A673 (cell line): ENCODE results near the gene STIP1. TPM values are rescaled to one million over a fixed set of nuclear protein-coding genes. Genes with fewer than 3 reads are reported as not detected.
A peak's percentile ranks its signal among the peaks of the same experiment; 100 is the strongest.

Source experiments
- BruUV-seq: library from RNA; stranded (reverse); fragments of 400-500 nt; replicated peaks from 2 replicates; lab custom pipeline; 2021; lab: Mats Ljungman, UMichigan
- CTCF ChIA-PET: fragments of 300-600 bp; sonication (Branson Sonifier 250); formaldehyde crosslinking; loops from one replicate; lab custom pipeline; 2022; ENCODE audit warnings: antibody characterized with exemption; lab: Charles Lee
- POLR2A ChIA-PET: fragments of 300-600 bp; sonication (Branson Sonifier 250); formaldehyde crosslinking; loops from one replicate; lab custom pipeline; 2022; ENCODE audit warnings: antibody characterized with exemption; ENCODE audit not compliant: low non-redundant PET; lab: Charles Lee
- DNase-seq: peaks from one replicate; pipeline ENCODE4 v3.0.0-alpha.2; 2015; ENCODE audit warnings: low spot score
- H3K27ac ChIP-seq: fragments of 200-600 bp; sonication (generic); 2 replicates; pipeline ENCODE4 v1.5.1; 2016; ENCODE audit warnings: mixed run types, low read depth, mild to moderate bottlenecking, mixed read lengths, antibody characterized with exemption, low read length; ENCODE audit not compliant: poor library complexity, severe bottlenecking
- H3K27me3 ChIP-seq: fragments of 200-600 bp; sonication (generic); replicated peaks from 2 replicates; pipeline ENCODE4 v1.6.1; 2017; ENCODE audit warnings: mixed run types, low read depth, mild to moderate bottlenecking, mixed read lengths, antibody characterized with exemption, low read length; ENCODE audit not compliant: insufficient read depth, poor library complexity
- H3K36me3 ChIP-seq: fragments of 200-600 bp; sonication (generic); 2 replicates; pipeline ENCODE4 v1.6.1; 2016; ENCODE audit warnings: mixed run types, mild to moderate bottlenecking, mixed read lengths, antibody characterized with exemption, low read length; ENCODE audit not compliant: insufficient read depth, poor library complexity, severe bottlenecking
- H3K4me1 ChIP-seq: fragments of 200-600 bp; sonication (generic); 2 replicates; pipeline ENCODE4 v1.6.1; 2017; ENCODE audit warnings: mixed run types, mild to moderate bottlenecking, mixed read lengths, antibody characterized with exemption, low read length; ENCODE audit not compliant: insufficient read depth, poor library complexity, severe bottlenecking
- H3K4me3 ChIP-seq: fragments of 200-600 bp; sonication (generic); 2 replicates; pipeline ENCODE4 v1.5.1; 2016; ENCODE audit warnings: low read depth, mixed run types, mild to moderate bottlenecking, mixed read lengths, low read length; ENCODE audit not compliant: poor library complexity, severe bottlenecking
- H3K9me3 ChIP-seq: fragments of 200-600 bp; sonication (generic); 2 replicates; pipeline ENCODE4 v1.6.1; 2016; ENCODE audit warnings: mixed run types, low read depth, mild to moderate bottlenecking, mixed read lengths, antibody characterized with exemption, low read length; ENCODE audit not compliant: poor library complexity, severe bottlenecking
- CTCF ChIP-seq: fragments of 300-800, 200-600 bp; sonication (generic); conservative IDR thresholded peaks from 2 replicates; pipeline ENCODE4 v1.5.1; 2017; ENCODE audit warnings: low read depth, mild to moderate bottlenecking, antibody characterized with exemption, low read length, moderate library complexity, mixed read lengths
- EZH2 ChIP-seq: fragments of 200-600 bp; sonication (generic); IDR thresholded peaks from 2 replicates; pipeline ENCODE4 v1.6.1; 2017; ENCODE audit warnings: borderline replicate concordance, low read depth, mild to moderate bottlenecking, mixed read lengths, antibody characterized with exemption, low read length; ENCODE audit not compliant: poor library complexity, severe bottlenecking
- intact Hi-C: fragments of 100-400 bp; cut with micrococcal nuclease; formaldehyde crosslinking; loops from one replicate; pipeline ENCODE4 v1.10.0; 2022; ENCODE audit not compliant: unreplicated experiment
- total RNA-seq: library from RNA; stranded (reverse); gene quantifications from 2 replicates; pipeline ENCODE4 v1.2.3, GENCODE V29; 2021

STIP1 gene
- total RNA-seq, 1 experiment from 2014 or later, result 577 TPM

GRCh38 chr11:64235437-64236161, 49.6 kb downstream of the STIP1 start:
- Histone ChIP-seq H3K27ac (no peak overlapping the region), H3K9me3 (no peaks in the 10 kb centered on the region), H3K36me3 (peaks cover 16% of the 10 kb centered on the region), H3K4me3 (peak overlapping the region; percentile 60), H3K4me1 (peaks cover 11% of the 10 kb centered on the region), H3K27me3 (no peaks in the 10 kb centered on the region)
- POLR2A ChIA-PET, result no interaction called here
- TF ChIP-seq EZH2 (no peak), CTCF (no peak)
- no peak for DNase-seq
- intact Hi-C loops, result no loop called here
- no TSS peak for BruUV-seq
- CTCF ChIA-PET, result interaction anchor here (0.5 kb wide), 1 partner anchor 31 kb away, joined by 3 read pairs; no protein-coding TSS in a partner anchor

DNA sequence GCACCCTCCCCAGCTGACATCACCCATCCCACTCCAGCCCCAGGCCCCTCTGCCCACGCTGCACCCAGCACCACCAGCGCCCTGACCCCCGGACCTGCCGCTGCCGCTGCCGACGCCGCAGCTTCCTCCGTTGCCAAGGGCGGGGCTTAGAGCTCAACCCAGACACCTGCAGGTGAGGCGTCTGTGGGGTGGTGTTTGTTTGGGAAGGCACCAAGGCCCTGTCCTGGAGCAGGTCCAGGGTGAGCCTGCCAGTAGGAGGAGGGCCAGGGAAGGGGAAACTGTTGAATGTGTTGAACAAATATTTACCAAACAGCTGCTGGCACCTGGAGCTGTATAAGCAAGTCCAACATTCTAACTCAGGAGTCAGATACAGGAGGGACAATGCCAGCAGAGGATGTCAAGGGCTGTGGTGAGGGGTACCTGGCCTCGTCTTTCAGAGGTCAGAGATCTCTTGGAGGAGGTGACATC, 51.5 kb downstream of the STIP1 start:
- ChIA-PET POLR2A (interaction anchor here (0.5 to 0.6 kb wide), 2 partner anchors 260 to 394 kb away, joined by 3 to 4 read pairs; no protein-coding TSS in a partner anchor), CTCF (interaction anchor here (1.7 kb wide), 1 partner anchor 33 kb away, joined by 5 read pairs; no protein-coding TSS in a partner anchor)
- Histone ChIP-seq H3K36me3 (peaks cover 16% of the 10 kb centered on the region), H3K9me3 (no peaks in the 10 kb centered on the region), H3K27me3 (no peaks in the 10 kb centered on the region), H3K4me1 (peaks cover 11% of the 10 kb centered on the region), H3K4me3 (no peak overlapping the region), H3K27ac (no peak overlapping the region)
- intact Hi-C loops, result no loop called here
- TF ChIP-seq CTCF (no peak), EZH2 (no peak)
- no TSS peak for BruUV-seq
- DNase-seq, result no peak

GRCh38 chr11:64238076-64238475, 52.1 kb downstream of the STIP1 start:
- no peak for TF ChIP-seq CTCF
- no peak for TF ChIP-seq EZH2
- H3K27ac ChIP-seq, result no peak overlapping the region
- ChIA-PET POLR2A (no interaction called here), CTCF (interaction anchor here (1.7 kb wide), 1 partner anchor 34 kb away, joined by 5 read pairs; no protein-coding TSS in a partner anchor)
- H3K4me3 ChIP-seq, result no peak overlapping the region
- peaks cover 11% of the 10 kb centered on the region for H3K4me1 ChIP-seq
- H3K27me3 ChIP-seq, result no peaks in the 10 kb centered on the region
- BruUV-seq, result no TSS peak
- no peak for DNase-seq
- intact Hi-C loops, result no loop called here
- H3K9me3 ChIP-seq, result no peaks in the 10 kb centered on the region
- H3K36me3 ChIP-seq, result peaks cover 16% of the 10 kb centered on the region
